ENCODE measurements around the gene RCBTB2.

- TF ChIP-seq, protein P1, sequence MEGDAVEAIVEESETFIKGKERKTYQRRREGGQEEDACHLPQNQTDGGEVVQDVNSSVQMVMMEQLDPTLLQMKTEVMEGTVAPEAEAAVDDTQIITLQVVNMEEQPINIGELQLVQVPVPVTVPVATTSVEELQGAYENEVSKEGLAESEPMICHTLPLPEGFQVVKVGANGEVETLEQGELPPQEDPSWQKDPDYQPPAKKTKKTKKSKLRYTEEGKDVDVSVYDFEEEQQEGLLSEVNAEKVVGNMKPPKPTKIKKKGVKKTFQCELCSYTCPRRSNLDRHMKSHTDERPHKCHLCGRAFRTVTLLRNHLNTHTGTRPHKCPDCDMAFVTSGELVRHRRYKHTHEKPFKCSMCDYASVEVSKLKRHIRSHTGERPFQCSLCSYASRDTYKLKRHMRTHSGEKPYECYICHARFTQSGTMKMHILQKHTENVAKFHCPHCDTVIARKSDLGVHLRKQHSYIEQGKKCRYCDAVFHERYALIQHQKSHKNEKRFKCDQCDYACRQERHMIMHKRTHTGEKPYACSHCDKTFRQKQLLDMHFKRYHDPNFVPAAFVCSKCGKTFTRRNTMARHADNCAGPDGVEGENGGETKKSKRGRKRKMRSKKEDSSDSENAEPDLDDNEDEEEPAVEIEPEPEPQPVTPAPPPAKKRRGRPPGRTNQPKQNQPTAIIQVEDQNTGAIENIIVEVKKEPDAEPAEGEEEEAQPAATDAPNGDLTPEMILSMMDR (conservative IDR thresholded peaks at IDR 0.05), result no peak
- TF ChIP-seq ZFX (IDR thresholded peaks at IDR 0.05), result no peak
These were observed 14.8 kb upstream of the RCBTB2 start for GRCh38 chr13:48547663-48548092.
